Kidney epithelial cell (primary cell): ENCODE results near the gene PNPLA6. TPM values are rescaled to one million over a fixed set of nuclear protein-coding genes. Genes with fewer than 3 reads are reported as not detected.

Experiments used
- DNase-seq: peaks from one replicate; pipeline ENCODE4 v3.0.0-alpha.2; 2010; ENCODE audit warnings: low read depth
- H3K27me3 ChIP-seq: 2 replicates; pipeline ENCODE4 v1.6.0; 2011; ENCODE audit warnings: low read length; ENCODE audit not compliant: control insufficient read depth, insufficient read depth
- H3K36me3 ChIP-seq: 2 replicates; pipeline ENCODE4 v1.5.1; 2011; ENCODE audit warnings: low read length; ENCODE audit not compliant: control insufficient read depth, insufficient read depth
- H3K4me3 ChIP-seq: 2 replicates; pipeline ENCODE4 v1.5.1; 2011; ENCODE audit warnings: low read depth, mild to moderate bottlenecking, control low read depth, low read length
- total RNA-seq: library from RNA; depleted of rRNA; stranded (reverse); fragments of >200 nt; gene quantifications from 2 replicates; pipeline ENCODE4 v1.2.3, GENCODE V29; 2015
- TF ChIP-seq, protein P1 (sequence below): IDR thresholded peaks from 2 replicates; pipeline ENCODE4 v1.5.1; 2011; ENCODE audit warnings: mild to moderate bottlenecking, moderate library complexity, low read length, control low read depth, inconsistent platforms; ENCODE audit not compliant: insufficient read depth, poor library complexity, severe bottlenecking

PNPLA6 gene
- total RNA-seq, 1 donor from 2014 or later, result 134 TPM

- TF ChIP-seq, protein P1, sequence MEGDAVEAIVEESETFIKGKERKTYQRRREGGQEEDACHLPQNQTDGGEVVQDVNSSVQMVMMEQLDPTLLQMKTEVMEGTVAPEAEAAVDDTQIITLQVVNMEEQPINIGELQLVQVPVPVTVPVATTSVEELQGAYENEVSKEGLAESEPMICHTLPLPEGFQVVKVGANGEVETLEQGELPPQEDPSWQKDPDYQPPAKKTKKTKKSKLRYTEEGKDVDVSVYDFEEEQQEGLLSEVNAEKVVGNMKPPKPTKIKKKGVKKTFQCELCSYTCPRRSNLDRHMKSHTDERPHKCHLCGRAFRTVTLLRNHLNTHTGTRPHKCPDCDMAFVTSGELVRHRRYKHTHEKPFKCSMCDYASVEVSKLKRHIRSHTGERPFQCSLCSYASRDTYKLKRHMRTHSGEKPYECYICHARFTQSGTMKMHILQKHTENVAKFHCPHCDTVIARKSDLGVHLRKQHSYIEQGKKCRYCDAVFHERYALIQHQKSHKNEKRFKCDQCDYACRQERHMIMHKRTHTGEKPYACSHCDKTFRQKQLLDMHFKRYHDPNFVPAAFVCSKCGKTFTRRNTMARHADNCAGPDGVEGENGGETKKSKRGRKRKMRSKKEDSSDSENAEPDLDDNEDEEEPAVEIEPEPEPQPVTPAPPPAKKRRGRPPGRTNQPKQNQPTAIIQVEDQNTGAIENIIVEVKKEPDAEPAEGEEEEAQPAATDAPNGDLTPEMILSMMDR, result no peak
- Histone ChIP-seq H3K4me3 (no peak overlapping the region), H3K36me3 (no peaks in the 10 kb centered on the region), H3K27me3 (peaks cover 23% of the 10 kb centered on the region)
- DNase-seq, result no peak
Observed at GRCh38 chr19:7504684-7505083, 30.8 kb upstream of the PNPLA6 start.

DNA sequence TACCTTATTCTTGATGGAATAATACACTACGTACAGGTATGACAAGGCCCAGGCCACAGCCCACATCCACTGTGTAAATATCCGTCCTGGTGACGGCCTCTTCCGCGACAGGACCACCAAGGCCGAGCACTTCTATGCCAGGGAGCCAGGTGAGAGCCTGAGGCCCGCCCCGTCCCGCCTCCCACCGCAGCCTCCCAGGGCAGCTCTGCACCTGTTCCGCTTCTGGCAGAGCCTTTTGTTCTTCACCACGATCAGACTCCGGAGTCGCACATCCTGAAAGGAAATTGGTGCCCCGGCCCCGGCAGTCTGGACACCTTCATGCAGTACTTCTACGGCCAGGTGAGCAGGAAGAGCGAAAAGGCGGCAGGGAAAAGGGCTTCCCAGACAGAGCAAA is 30.2 kb upstream of the PNPLA6 start:
- no peaks in the 10 kb centered on the region for H3K36me3 ChIP-seq
- peaks cover 23% of the 10 kb centered on the region for H3K27me3 ChIP-seq
- H3K4me3 ChIP-seq, result no peak overlapping the region
- no peak for DNase-seq
- TF ChIP-seq, protein P1, result no peak

GRCh38 chr19:7505682-7506384 is 29.7 kb upstream of the PNPLA6 start:
- no peak overlapping the region for H3K4me3 ChIP-seq
- TF ChIP-seq, protein P1, result no peak
- no peaks in the 10 kb centered on the region for H3K36me3 ChIP-seq
- peaks cover 18% of the 10 kb centered on the region for H3K27me3 ChIP-seq
- DNase-seq, result no peak

DNA sequence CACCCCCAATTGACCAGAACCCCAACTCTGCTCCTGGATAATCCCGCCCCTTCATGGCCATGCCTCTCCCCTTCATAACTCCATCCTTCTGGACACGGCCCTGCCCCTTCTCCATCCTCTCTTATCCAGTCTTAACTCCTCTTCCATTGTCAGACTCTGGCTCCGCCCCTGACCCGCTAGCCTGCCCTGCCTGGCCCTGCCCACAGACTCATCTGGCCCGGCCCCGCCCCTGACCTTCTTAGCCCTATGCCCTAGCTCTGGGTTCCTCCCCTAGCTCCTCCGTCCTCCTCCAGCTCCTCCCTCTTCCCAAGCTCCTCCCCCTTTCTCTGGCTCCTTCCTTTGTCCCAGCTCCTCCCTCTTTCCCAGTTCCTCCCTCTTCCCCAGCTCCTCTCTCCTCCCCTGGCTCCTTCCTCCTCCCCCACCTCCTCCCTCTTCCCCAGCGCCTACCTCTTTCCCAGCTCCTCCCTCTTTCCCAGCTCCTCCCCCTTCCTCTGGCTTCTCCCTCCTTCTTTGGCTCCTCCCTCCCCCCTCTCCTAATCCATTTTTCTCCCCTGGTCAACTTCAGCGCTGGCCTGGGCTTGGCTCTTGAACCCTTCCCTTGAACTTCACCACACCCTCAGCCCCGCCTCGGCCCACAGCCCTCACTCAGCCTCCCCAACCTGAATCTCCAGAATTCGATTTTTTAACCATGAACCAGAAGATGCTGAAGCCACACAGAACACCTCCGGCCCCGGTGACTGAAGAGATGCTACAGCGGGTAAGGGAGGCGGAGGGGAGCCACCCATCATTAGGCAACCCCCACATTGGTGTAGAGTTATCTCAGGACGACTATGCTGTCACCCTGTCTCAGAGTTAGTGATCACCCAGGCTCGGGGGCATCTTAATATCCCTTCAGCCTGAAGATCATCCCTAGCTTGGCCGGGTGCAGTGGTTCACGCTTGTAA is 28.9 kb upstream of the PNPLA6 start:
- H3K36me3 ChIP-seq, result no peaks in the 10 kb centered on the region
- TF ChIP-seq, protein P1, result no peak
- H3K27me3 ChIP-seq, result peaks cover 10% of the 10 kb centered on the region
- no peak overlapping the region for H3K4me3 ChIP-seq
- no peak for DNase-seq

GRCh38 chr19:7507884-7508283 is 27.6 kb upstream of the PNPLA6 start:
- TF ChIP-seq, protein P1, result no peak
- Histone ChIP-seq H3K36me3 (no peaks in the 10 kb centered on the region), H3K27me3 (peaks cover 9% of the 10 kb centered on the region), H3K4me3 (no peak overlapping the region)
- no peak for DNase-seq
